SU-DHL-6 (cell line): ENCODE results near the gene ARFGAP1.

ENCODE experiments used
- CTCF ChIP-seq: fragments of 200-600 bp; sonication (generic); IDR thresholded peaks from one replicate; pipeline ENCODE4 v1.5.1; 2017; ENCODE audit warnings: antibody characterized with exemption, mild to moderate bottlenecking, low read length, moderate library complexity; ENCODE audit not compliant: insufficient read depth, poor library complexity, severe bottlenecking
- EZH2phosphoT487 ChIP-seq: fragments of 200-600 bp; sonication (generic), shearing (Covaris generic); conservative IDR thresholded peaks from 2 replicates; pipeline ENCODE4 v1.6.1; 2018; ENCODE audit warnings: mild to moderate bottlenecking, antibody characterized with exemption, low read length, moderate library complexity, mixed read lengths

GRCh38 chr20:63325021-63325471 is 52.4 kb downstream of the ARFGAP1 start:
- no peak for TF ChIP-seq CTCF
- no peak for TF ChIP-seq EZH2phosphoT487
